ENCODE data around the gene NFATC2IP. TPM values are rescaled to one million over a fixed set of nuclear protein-coding genes. Genes with fewer than 3 reads are reported as not detected.
"Not testable (repeated sequence)": the region's sequence is repeated elsewhere in the genome, so short reads cannot be mapped to it uniquely, and the experiment has no call there.

NFATC2IP gene
- total and polyA plus RNA-seq, 2 of the 13 experiments (the other 11 are each of a cell fraction or from before 2014, with no cell fraction given), result 32.1 to 48.5 TPM

GRCh38 chr16:29000019-29000418 is 49.3 kb downstream of the NFATC2IP start:
- H3K9ac ChIP-seq (ENCODE audit: insufficient read depth, low read depth, low read length), result no peak overlapping the region
- ATAC-seq (no peak), DNase-seq (ENCODE audit: low spot score) (no peak), FAIRE-seq (no peak)
- no peaks in the 10 kb centered on the region for H3K4me1 ChIP-seq (ENCODE audit: insufficient read depth, low read length)
- in situ Hi-C loops (cut with HindIII; ENCODE audit: extremely low pct_ligation_motif_present, low pct_unique_long_range_greater_than_20kb), result no loop called here
- H3K36me3 ChIP-seq (replicated peaks in 1 of 2; ENCODE audit: control insufficient read depth in 1 of 2, insufficient read depth in 2 of 2, low read length in 2 of 2), result no peaks in the 10 kb centered on the region
- intact Hi-C loops (cut with micrococcal nuclease; ENCODE audit: unreplicated experiment), result no loop called here
- BruUV-seq (replicated peaks), result no TSS peak
- H3K9me3 ChIP-seq (ENCODE audit: low read length), result no peaks in the 10 kb centered on the region
- H3K27ac ChIP-seq (ENCODE audit: extremely low read length, insufficient read depth, low read length), result no peak overlapping the region
- WGBS (ENCODE audit: low lambda C conversion rate), result 4% methylated on average over 2 of the region's 2 CpGs
- no peak overlapping the region for H2AFZ ChIP-seq (ENCODE audit: low read length)
- TF ChIP-seq KDM5B (CRISPR knock-in tag; IDR thresholded peaks at IDR 0.05; ENCODE audit: borderline replicate concordance), result no peak
- H3K4me2 ChIP-seq (ENCODE audit: low read depth, low read length), result no peak overlapping the region
- no peak overlapping the region for H3K4me3 ChIP-seq (replicated peaks in 1 of 3; ENCODE audit: insufficient read depth in 1 of 3, low read depth in 2 of 3, low read length in 3 of 3)
- H3K79me2 ChIP-seq (ENCODE audit: insufficient read depth, low read length), result no peaks in the 10 kb centered on the region
- peaks cover 2 to 15% of the 10 kb centered on the region in 2 experiments; a peak in 2 of 5 replicates for H3K27me3 ChIP-seq (ENCODE audit: control insufficient read depth in 1 of 2, insufficient read depth in 2 of 2, low read length in 2 of 2)
- ChIA-PET POLR2A (no interaction called here), CTCF (ENCODE audit: low intra/inter-chr PET ratio, low total read pairs) (no interaction called here)
- no peaks in the 10 kb centered on the region for H4K20me1 ChIP-seq (ENCODE audit: insufficient read depth, low read length)

GRCh38 chr16:29004496-29005139 is 53.9 kb downstream of the NFATC2IP start:
- in situ Hi-C loops (cut with HindIII; ENCODE audit: extremely low pct_ligation_motif_present, low pct_unique_long_range_greater_than_20kb); ATAC-seq; H3K4me2 ChIP-seq (ENCODE audit: low read depth, low read length); DNase-seq (ENCODE audit: low spot score); CTCF ChIA-PET (ENCODE audit: low intra/inter-chr PET ratio, low total read pairs); H3K79me2 ChIP-seq (ENCODE audit: insufficient read depth, low read length); H3K9me3 ChIP-seq (ENCODE audit: low read length); BruUV-seq (replicated peaks); H3K4me1 ChIP-seq (ENCODE audit: insufficient read depth, low read length); intact Hi-C loops (cut with micrococcal nuclease; ENCODE audit: unreplicated experiment); FAIRE-seq; H4K20me1 ChIP-seq (ENCODE audit: insufficient read depth, low read length); H3K9ac ChIP-seq (ENCODE audit: insufficient read depth, low read depth, low read length); H3K4me3 ChIP-seq (replicated peaks in 1 of 3; ENCODE audit: insufficient read depth in 1 of 3, low read depth in 2 of 3, low read length in 3 of 3); H2AFZ ChIP-seq (ENCODE audit: low read length); H3K36me3 ChIP-seq (replicated peaks in 1 of 2; ENCODE audit: control insufficient read depth in 1 of 2, insufficient read depth in 2 of 2, low read length in 2 of 2); POLR2A ChIA-PET; H3K27me3 ChIP-seq (ENCODE audit: control insufficient read depth in 1 of 2, insufficient read depth in 2 of 2, low read length in 2 of 2); H3K27ac ChIP-seq (ENCODE audit: extremely low read length, insufficient read depth, low read length): not testable (repeated sequence)
- WGBS (ENCODE audit: low lambda C conversion rate), result 19% methylated on average over 9 of the region's 9 CpGs

Measured in HepG2 (cell line).